ENCODE data around the gene METTL1.

The METTL1 gene

DNA sequence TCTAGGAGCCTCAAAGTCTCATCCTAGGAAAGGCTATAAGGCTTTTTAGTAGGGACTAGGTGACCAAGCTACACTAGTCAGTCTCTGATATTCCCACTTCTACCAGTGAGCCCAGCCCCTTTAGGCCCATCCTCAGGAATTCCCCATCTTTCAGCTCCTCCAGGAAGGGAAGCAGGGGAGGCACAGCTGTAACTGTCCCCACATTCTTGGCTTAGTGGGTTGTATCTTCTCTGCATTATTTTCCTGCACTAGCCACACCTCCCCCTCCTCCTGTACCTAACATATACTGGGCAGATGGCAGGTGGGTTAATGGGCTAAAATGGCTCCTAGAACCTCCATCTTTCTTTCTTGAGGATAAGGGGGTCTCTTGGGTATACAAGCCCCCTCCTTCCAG is 4.6 kb downstream of the METTL1 start:
- DNase-seq (ENCODE audit: low read depth), result no peak

DNA sequence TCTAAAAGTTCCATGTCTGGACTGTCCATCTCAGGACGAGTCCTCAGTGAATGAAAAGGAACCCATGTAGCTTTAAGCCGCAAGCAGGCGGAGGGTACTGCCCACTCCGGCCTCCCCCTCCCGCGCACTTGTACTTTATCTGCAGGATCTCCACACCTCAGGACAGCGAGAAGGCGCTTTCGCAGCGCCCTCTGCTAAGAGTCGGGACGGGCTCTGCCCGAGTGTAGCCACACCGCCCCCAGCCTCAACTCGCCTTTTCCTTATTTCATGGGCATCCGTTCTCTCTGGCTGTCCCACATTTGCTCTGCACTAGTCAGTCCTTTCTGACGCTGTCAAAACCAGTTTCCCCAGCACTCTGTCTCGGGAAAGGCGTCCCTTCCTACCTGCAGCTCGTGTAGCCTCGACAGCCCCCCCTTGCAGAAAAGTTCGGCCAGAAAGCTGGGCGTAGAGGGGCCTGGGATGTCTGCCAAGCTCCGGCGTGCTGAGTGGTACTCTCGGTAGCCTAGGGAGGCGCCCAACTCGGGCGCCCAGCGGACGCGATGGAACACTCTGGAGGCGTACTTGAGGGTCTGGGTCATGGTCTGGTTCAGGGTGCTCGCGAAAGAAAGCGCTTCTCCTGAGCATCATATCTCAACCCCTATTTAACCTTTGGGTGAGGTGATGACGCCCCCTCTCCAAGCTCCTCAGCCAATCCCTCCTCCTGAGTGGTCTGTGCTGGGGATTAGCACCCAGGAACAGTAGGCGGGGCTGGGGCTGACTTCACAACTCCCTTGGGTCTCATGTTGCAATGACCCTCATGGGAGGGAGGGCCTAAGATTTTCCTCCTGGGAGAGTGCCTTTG is 5.2 kb downstream of the METTL1 start, which contains the start of gene CYP27B1:
TSS of gene CYP27B1 (minus strand) at position 615 of the 841 bp plus-strand sequence. CDS start at position 578, 37 bp downstream.
- DNase-seq (ENCODE audit: low read depth), result no peak

DNA sequence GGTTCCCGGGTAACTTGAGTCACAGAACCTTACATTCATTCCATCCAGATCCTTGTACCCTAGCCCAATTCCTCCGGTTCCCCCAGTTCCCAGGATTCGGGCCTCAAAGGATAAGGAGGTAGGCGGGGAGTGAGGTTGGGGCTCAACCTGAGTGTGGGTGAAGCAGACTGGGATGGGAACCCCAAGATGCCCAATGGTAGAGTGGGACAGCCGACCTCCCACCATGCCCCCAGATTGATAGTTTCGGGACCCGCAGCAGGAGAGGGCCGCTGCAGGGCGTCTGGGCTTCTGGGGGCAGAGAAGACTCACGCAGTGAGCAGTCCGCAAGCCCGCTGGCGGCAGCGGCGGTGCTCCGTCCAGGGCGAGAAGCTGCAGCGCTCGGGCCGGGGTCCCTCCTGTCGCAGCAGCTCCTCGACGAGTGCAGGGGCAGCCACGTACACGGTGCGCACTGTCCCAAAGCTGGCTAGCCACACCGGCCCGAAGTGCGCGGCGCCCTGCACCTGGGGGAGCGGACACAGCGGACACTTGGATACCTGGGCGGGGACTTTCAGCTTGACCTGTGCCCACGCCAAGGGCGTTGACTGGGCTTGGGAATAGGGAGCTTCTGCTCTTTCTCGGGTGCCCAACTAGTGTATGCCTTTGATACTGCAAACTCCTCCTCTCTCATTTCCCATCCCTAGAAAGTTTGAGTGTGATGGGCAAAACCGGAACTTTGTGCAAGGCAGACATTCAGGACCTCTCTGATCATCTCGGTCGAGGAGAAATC is 6.0 kb downstream of the METTL1 start:
- no peak for DNase-seq (ENCODE audit: low read depth)

DNA sequence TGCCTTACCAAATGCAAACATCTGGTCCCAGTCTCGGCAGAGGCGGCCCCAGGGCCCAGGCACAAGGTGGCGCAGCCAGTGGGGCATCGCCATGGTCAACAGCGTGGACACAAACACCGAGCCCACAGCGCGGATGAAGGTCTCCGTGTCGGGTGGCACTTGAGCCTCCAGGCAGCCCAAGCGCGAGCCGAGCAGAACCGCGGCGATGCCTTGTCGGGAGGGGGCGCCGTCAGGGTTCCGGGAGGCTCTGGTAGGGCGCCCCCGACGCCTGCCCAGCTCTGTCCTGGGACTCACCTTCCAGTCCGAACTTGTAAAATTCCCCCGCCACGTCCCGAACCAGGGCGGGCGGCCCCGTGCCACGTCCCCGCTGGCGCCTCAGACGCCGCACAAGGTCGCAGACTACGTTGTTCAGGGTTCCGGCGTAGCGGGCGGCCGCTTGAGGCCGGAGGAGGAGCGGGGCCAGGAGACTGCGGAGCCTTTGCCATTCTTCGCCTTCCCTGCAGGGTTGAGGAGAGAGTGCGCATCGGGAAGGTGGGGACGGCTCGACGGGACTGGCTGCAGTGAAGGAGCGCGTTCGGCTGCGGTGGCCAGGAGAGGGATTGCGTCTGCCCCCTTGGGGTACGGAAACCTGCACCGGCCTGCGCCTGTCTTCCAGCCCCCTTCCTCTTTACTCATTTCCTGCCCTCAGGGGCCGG is 6.8 kb downstream of the METTL1 start:
- DNase-seq (ENCODE audit: low read depth), result no peak

DNA sequence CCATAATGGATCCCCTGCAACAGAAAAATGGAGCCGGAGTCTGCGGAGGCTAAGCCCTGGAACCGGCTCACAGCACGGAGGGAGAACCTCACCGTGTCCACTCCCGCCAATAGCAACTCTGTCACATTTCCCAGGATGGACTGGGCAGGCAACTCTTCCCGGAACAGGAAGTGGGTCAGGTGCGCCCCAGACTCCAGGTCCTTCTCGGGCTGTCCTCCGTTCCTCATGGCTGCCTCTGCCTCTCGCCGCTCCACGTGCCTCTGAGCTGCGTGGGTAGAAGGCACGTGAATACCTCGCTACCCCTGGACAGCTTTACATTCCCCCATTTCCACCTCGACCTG is 7.3 kb downstream of the METTL1 start:
- no peak for DNase-seq (ENCODE audit: low read depth)

DNA sequence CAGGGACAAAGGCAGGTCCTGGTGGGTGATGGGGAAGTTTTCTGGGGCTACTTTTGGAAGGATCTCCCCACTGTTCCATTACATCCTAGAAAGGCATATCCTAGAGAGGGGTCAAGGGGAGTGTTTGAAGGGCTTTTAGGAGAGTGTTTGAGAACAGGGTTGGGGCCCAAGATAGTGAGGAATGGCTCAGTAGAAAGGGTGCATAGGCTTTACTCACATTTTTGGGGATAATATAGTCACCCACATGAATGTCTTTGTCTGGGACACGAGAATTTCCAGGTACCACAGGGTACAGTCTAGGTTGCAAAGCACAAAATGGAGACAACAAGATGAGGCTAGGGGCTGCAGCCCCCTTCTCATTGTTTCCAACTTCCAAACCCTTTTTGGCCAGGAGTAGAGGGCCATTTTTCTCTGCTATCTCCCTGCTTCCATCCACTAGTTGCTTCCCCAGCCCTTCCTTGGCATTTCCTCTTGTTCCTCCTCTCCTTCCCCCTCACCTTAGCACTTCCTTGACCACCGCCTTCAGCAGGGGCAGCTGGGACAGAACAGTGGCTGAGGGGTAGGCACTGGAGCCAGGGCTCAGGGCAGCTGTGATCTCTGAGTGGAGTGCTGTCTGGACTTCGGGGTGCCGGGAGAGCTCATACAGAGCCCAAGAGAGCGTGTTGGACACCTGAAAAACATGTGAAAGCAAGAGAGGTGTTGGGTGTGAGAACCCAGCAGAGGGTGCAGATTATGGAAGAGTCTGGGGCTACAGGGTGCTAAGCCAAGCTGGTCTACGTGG is 7.8 kb downstream of the METTL1 start:
- no peak for DNase-seq (ENCODE audit: low read depth)

DNA sequence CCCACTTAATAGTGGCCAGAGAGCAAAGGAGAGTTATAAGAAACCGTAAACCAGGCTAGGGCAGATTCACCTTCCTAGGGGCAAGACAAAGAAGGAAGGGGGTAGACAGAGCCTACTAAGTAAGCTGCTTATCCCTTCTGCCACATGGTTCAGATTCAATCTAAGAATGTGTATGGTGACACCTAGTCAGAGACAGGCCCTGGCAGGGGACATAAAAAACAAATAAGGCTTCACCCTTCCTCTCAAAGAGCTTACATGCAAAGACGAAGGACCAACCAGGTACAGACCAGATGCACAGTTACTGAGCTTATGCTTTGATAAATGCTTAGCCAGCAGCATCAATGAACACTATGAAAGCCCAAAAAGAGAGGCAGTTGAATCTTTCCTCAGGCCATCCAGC is 9.4 kb downstream of the METTL1 start:
- no peak for DNase-seq (ENCODE audit: low read depth)

DNA sequence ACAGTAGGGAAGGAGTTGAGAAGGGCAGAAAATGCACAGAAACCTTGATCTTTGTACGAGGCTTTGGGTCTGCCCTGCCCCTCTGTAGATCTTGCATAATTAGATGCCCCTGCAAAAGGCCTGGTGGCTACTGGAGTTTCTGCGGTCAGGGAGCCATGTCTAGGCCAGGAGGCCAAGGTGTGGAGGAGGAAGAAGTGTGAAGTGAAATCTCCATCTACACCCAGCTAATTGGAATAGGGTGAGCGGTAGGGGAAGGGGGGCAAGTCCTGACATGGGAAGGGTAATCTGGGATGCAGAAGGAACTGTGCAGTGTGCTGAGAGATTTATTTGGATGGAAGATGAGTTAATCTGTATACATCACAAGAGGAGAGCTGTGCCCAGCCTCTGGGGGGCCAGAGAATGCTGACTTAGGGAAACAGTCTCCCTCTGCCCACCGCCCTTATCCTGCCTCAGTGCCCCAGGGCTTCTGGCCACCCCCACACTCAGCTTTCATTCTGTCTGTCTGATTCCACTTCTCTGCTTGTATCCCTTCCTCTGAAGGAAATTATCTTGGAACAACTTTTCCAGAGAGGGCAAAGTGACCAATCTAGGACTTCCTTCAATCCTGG is 10.4 kb downstream of the METTL1 start:
- no peak for DNase-seq (ENCODE audit: low read depth)

DNA sequence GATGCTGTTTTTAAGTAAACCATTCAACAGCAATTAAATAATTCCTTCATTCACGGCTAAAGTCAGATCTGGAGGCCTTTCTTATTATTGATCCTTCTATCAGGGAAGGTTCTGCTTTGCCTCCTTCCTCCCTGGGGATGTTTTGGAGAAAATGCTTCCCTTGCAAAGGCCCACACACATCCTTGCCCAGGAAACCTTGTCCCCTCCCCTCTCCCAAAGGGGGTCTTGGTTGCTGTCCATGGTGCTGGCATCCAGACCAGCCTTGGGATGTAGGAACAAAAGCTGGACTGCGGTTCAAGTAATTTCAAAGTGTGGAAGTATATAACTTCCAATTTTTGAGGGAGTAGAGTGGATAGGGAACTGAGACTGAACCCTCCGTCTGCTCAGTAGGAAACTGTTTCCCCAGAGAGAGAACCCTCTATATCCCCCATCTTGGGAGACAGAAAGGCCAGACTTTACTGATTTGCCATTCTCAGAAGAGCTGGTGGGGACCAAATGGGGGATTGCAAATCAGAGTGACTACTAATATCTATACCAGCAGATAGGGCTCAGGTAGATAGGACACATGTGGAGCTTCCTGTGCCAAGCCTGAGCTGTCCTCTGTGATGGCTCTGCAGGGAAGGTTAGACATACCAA is 11.4 kb downstream of the METTL1 start:
- no peak for DNase-seq (ENCODE audit: low read depth)

DNA sequence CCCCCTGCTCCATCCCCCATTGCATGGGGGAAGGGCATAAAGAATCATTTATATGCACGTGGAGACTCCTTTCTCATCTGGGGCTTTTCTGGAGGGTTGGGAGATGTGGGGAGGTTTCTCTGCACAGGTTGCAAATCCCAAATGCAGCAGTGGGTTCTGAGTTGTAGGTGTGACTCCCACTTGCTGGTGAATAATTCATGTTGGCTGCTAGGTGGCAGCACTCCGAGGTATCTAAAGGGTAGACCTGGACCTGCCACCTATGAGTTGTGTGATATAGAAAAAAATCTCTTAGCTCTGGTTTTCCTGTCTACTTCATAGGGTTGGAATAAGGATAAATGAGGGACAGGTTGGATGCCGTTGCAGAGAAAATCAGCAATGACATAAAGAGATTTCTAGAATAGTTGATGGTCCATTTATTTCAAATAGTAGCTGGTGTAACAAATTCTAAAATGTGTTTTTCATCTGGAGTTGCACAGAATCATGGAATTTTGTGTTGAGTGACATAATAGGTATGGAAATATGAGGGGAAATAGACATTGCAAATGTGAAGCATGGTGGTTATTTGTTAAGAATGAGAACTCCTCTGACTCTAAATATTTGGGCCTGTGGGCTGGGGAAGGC is 12.4 kb downstream of the METTL1 start:
- DNase-seq (ENCODE audit: low read depth), result no peak

DNA sequence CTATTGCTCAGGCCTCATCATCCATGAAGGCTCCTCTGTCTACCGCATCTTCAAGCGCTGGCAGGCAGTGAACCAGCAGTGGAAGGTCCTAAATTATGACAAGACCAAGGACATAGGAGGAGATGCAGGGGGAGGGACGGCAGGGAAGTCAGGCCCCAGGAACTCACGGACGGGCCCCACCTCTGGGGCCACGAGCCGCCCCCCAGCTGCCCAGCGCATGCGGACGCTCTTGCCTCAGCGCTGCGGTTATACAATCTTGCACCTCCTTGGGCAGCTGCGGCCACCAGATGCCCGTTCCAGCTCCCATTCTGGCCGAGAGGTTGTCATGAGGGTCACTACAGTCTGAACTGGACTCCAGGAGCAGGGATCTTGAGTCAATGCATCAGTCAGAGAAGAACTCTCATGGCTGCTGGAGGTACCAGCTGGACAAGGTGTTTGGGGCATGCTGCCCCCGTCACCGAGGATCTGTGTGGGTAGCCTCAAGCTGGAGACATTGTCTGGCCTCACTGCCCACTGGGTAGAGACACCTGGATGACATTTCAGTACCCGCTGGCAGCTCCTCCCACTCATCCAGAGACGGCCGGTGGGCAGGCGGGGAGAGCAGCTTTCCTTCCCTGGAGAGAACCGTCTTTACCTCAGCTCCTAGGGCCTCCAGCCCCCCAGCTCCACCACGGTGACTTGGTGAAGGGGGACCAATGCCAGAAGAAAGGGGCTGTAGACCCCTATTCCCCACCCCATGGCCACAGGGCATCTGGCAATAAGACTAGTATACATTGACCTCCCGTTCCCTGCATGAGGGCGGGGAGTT is 13.1 kb downstream of the METTL1 start:
- no peak for DNase-seq (ENCODE audit: low read depth)

DNA sequence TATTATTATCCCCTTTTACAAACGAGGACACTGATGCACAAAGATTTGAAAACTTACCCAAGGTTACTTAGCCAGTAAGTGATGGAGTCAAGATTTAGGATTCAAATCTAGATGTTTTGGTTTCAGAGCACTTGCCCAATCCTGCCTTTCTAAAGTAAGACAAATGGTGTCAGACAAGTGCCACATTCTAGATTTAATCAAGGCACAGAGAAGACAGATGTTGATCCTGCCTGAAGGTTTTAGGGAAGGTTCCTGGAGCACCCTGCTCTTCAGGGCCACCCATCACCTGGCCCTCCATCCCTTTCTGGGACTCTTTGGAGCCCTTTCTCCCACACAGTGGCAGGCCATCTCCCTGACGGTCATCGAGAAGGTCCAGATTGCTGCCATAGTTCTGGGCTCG is 14.1 kb downstream of the METTL1 start:
- DNase-seq (ENCODE audit: low read depth), result no peak

DNA sequence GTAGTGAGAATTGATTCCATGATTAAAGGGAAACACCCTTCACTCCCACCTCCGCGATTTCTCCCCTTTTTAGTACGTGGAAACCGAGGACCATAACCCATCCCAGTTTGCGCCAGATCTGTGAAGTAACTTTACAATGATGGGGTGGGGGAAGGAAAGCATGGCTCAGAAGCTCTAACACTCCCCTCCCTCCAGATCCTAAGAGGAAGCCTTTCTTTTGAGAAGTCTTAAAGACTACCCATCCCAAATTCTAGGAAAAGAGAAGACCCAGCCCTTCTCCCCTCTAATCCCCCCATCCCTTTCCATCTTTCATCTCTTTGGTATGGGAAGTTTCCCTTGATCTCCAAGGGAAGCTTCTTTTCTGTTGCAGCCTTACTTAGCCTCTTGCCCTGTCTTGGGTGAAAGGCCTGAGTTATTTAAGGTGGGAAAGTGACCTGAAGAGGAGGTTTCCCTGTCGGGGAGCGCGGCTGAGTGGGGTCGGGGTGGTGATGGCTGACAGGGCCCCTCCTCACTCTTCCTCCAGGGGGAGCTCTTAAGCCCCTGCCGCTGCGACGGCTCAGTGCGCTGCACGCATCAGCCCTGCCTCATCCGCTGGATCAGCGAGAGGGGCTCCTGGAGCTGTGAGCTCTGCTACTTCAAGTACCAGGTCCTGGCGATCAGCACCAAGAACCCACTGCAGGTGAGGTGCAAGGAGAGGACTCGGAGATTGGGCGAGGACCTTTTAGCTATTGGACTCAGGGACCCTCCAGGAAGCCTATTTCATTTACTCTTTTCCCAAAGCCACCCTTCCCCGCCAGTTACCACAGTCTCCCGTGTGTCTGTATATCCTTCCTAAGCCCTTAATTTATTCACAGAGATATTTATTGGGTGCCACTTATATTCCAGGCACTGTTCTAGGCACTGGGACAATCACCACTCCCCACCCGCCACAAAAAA is 15.2 kb downstream of the METTL1 start:
- no peak for DNase-seq (ENCODE audit: low read depth)

DNA sequence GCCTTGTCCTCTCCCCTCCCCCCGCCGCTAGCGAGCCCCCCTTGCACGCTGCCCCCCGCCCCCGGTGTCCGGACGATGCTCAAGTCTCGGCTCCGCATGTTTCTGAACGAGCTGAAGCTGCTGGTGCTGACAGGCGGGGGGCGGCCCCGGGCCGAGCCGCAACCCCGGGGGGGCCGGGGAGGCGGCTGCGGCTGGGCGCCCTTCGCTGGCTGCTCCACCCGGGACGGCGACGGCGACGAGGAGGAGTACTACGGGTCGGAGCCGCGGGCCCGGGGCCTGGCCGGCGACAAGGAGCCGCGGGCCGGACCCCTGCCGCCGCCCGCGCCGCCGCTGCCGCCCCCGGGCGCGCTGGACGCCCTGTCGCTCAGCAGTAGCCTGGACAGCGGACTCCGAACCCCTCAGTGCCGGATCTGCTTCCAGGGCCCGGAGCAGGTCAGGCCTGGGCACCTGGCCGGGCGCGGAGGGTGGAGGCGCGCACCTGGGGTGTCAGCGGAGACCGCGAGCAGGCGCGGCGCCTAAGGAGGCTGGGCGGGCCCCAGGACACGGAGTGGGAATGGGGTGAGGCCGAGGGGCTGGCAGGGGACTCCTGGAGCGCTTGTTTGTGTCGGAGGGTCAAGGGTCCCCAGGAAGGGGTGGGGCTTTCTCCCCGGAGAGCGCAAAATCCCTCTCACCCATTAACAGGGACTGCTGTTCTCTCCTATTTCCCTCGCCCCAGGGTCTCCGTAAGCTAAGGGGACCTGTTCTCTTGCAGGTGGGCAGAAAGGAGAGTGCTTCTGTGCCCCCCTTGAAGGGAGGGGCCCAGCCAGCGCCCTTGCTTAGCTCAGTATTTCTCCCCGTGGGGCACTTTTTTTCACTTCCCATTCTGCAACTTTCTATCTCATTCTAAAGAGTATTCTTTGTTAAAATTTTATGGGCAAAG is 16.2 kb downstream of the METTL1 start:
- DNase-seq (ENCODE audit: low read depth), result no peak

DNA sequence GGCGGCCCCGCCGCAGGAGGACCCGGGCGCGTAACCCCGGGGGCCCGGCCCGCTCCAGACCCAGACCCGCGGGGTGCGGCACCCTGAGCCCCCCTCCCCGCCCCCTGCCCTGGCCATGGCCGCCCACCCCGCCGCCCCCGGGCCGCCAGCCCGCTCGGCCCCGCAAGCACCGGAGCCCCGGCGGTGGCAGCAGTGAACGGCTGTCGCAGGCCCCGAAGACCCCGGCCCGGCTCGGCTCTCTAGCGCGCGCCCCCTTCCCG is 16.8 kb downstream of the METTL1 start:
- no peak for DNase-seq (ENCODE audit: low read depth)

DNA sequence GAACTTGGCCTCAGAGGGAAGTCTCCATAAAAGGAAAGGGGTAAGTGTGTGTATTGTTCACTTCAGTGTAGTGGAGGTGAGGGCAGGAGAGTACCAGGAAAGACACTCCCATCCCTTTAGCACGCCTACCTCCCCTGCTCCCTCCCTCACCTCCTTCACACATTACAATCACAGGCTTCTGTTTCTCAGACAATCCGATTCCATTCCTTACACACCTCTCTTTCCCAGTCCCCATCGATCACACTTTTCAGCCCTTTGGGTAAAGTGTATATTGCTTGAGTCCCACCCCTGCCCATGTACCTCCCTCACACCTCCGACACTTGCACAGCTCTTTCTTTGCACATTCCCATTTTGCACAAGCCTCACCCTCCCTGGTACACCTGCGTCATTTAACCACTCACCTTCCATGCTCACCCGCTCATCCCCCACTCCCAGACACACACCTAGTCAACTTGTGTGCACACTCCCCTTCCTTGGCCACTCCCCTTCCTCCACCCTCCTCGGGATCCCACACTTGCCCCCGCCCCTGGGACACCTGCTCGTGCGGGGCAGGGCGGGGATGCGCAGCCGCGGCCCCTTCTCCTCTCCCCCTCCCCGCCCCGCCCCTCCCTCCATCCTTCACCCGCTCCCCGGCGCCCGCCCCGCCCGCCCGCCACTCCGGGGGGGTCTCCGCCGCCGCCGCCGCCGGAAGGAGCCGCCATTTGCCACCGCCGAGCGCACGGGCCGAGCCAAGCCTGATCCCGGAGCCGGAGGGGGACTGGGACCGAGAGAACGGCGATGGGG is 17.3 kb downstream of the METTL1 start, which contains the start of gene MARCHF9:
TSS of gene MARCHF9 (plus strand) at position 693 of the 783 bp plus-strand sequence. CDS start 426 bp downstream, outside the sequence.
- DNase-seq (ENCODE audit: low read depth), result no peak

Measured in stromal cell of bone marrow (primary cell).